Chondrocyte (in vitro differentiated cells): ENCODE measurements around the gene GLMP. TPM values are rescaled to one million over a fixed set of nuclear protein-coding genes. Genes with fewer than 3 reads are reported as not detected.

ENCODE experiments used
- DNase-seq: peaks from one replicate; pipeline ENCODE4 v3.0.0; 2021; ENCODE audit warnings: mixed read lengths, low spot score
- H3K27ac Mint-ChIP-seq: one replicate; pipeline ENCODE4 v1.8.0; 2021; ENCODE audit warnings: mild to moderate bottlenecking, moderate library complexity, mixed read lengths; ENCODE audit not compliant: unreplicated experiment
- H3K27me3 Mint-ChIP-seq: 2 replicates; pipeline ENCODE4 v1.8.0; 2021; ENCODE audit warnings: low read depth, mixed read lengths
- H3K36me3 Mint-ChIP-seq: 2 replicates; pipeline ENCODE4 v1.8.0; 2021; ENCODE audit warnings: low read depth, mixed read lengths
- H3K4me1 Mint-ChIP-seq: 2 replicates; pipeline ENCODE4 v1.8.0; 2021; ENCODE audit warnings: low read depth, mild to moderate bottlenecking, mixed read lengths
- H3K4me3 Mint-ChIP-seq: one replicate; pipeline ENCODE4 v1.8.0; 2021; ENCODE audit warnings: mild to moderate bottlenecking, moderate library complexity, mixed read lengths; ENCODE audit not compliant: unreplicated experiment
- H3K9me3 Mint-ChIP-seq: 2 replicates; pipeline ENCODE4 v1.8.0; 2021; ENCODE audit warnings: low read depth, mixed read lengths
- total RNA-seq: library from RNA; stranded (reverse); gene quantifications from 3 replicates; pipeline ENCODE4 v1.2.1, GENCODE V29; 2021
- TF ChIP-seq, protein P1 (sequence below): fragments of 200-600 bp; sonication (generic); IDR thresholded peaks from 2 replicates; pipeline ENCODE4 v1.5.0; 2021; ENCODE audit warnings: antibody characterized with exemption, mild to moderate bottlenecking, moderate library complexity

Gene GLMP
- total RNA-seq, 1 donor from 2014 or later, result 68.1 TPM

DNA sequence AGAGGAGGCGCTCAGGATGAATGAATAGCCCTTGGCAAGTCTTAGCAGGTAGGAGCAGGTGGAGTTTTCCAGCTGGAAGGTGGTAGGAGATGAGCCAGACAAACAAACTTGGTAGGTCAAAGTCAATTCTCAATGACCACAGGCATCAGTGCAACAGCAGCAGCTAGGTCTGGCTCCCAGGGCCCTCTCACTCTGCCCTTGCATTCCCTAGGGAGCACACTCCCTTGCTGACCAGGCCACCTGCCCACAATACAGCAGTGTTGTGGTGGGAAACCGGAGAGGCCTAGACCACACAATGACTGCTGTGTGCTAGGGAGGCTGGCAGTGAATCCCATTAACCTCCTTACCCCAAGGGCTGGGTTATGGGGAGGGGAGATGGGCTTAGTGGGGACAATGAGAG is 34.6 kb downstream of the GLMP start:
- H3K27ac Mint-ChIP-seq, result peak overlapping the region; percentile 45
- H3K36me3 Mint-ChIP-seq, result peaks cover 55% of the 10 kb centered on the region
- H3K9me3 Mint-ChIP-seq, result no peaks in the 10 kb centered on the region
- DNase-seq, result peak; percentile 34
- H3K27me3 Mint-ChIP-seq, result no peaks in the 10 kb centered on the region
- TF ChIP-seq, protein P1, sequence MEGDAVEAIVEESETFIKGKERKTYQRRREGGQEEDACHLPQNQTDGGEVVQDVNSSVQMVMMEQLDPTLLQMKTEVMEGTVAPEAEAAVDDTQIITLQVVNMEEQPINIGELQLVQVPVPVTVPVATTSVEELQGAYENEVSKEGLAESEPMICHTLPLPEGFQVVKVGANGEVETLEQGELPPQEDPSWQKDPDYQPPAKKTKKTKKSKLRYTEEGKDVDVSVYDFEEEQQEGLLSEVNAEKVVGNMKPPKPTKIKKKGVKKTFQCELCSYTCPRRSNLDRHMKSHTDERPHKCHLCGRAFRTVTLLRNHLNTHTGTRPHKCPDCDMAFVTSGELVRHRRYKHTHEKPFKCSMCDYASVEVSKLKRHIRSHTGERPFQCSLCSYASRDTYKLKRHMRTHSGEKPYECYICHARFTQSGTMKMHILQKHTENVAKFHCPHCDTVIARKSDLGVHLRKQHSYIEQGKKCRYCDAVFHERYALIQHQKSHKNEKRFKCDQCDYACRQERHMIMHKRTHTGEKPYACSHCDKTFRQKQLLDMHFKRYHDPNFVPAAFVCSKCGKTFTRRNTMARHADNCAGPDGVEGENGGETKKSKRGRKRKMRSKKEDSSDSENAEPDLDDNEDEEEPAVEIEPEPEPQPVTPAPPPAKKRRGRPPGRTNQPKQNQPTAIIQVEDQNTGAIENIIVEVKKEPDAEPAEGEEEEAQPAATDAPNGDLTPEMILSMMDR, result no peak
- H3K4me1 Mint-ChIP-seq, result peaks cover 14% of the 10 kb centered on the region
- no peak overlapping the region for H3K4me3 Mint-ChIP-seq

DNA sequence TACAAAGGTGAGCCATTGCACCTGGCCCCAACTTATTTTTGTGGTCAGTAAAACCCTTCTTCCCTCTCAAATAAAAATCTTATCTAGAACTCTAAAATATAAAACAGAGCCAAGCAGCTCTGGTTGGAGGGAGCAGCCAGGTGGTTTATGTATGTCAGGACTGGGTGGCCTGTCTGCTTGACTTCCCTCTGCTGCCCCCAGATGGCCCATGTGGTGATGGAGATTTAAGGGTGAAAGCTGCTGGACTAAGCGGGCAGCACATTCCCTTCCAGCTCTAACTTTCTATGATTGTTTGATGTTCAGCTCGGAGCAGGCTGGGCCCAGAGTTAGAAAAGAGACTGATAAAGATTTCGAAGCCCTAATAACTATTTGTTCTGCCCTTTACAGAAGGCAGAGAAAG is 35.7 kb downstream of the GLMP start:
- no peaks in the 10 kb centered on the region for H3K9me3 Mint-ChIP-seq

DNA sequence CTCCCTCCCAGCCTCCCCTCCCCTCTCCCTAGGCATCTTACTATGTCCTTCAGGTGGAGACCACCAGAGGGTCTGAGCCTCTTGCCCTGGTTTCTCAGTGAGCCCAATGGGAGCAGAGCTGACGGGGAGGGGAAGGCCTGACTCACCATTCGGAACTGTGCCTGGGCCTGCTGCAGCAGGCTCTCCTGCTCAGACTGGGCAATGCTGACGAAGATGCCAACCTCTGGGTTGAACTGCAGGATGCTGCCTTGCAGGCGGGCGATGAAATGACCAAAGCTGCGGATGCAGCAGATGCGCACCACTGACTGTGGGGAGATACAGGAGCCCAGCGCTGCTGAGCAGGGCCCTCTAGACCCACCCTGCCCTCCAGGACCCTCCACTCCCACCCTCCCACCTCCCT is 36.6 kb downstream of the GLMP start:
- no peaks in the 10 kb centered on the region for H3K9me3 Mint-ChIP-seq
- H3K36me3 Mint-ChIP-seq, result peaks cover 50% of the 10 kb centered on the region
- H3K27ac Mint-ChIP-seq, result no peak overlapping the region
- no peaks in the 10 kb centered on the region for H3K27me3 Mint-ChIP-seq
- H3K4me1 Mint-ChIP-seq, result peaks cover 14% of the 10 kb centered on the region
- H3K4me3 Mint-ChIP-seq, result no peak overlapping the region
- peak; percentile 52 for DNase-seq
- TF ChIP-seq, protein P1, result no peak

More for the DNA sequence above, 35.7 kb downstream of the GLMP start:
- peaks cover 50% of the 10 kb centered on the region for H3K36me3 Mint-ChIP-seq
- no peak overlapping the region for H3K4me3 Mint-ChIP-seq
- H3K4me1 Mint-ChIP-seq, result peaks cover 14% of the 10 kb centered on the region
- H3K27me3 Mint-ChIP-seq, result no peaks in the 10 kb centered on the region
- no peak overlapping the region for H3K27ac Mint-ChIP-seq
- TF ChIP-seq, protein P1, result peak; percentile 52
- DNase-seq, result peak; percentile 35

DNA sequence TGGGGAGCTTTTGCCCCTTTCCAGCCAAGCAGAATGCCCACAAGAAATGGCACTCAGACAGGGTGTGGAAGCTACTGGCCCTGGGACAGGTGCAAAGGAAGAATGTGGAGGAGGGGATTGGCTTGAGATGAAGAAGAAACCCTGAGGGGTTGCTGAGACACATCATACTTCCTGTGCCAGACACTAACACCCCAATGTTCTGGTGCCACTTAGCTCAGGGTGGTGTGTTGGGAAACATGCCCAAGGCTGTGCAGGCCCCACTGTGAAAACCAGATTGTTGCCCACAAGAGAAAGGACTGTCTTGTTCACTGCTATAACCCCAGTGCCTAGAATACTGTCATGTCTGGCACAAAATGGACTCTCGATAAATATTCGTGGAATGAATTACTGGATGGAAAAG is 37.8 kb downstream of the GLMP start:
- Mint-ChIP-seq H3K4me3 (no peak overlapping the region), H3K36me3 (peaks cover 51% of the 10 kb centered on the region), H3K9me3 (no peaks in the 10 kb centered on the region), H3K27ac (no peak overlapping the region), H3K27me3 (no peaks in the 10 kb centered on the region), H3K4me1 (peaks cover 3% of the 10 kb centered on the region)
- DNase-seq, result peak; percentile 6
- TF ChIP-seq, protein P1, result no peak

DNA sequence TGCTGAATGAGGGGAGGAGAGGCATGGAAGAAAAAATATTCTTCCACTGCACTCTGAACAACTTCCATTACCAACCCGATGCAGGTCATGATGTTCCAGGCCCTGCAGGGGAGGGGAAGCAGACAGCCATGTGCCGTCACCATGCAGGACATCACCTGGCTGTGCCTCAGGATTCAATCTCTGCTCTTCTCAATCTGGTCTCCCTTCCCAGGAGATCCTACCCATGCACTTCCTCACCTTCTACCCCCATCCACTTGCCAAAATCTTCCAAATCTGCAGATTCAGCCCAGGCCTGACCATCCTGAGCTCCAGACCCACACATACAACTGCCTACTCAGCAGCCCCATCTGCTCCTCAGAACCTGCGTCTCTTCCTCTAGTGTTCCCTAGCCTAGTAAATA is 41.8 kb downstream of the GLMP start:
- Mint-ChIP-seq H3K4me3 (no peak overlapping the region), H3K27me3 (no peaks in the 10 kb centered on the region), H3K36me3 (peaks cover 39% of the 10 kb centered on the region), H3K4me1 (no peaks in the 10 kb centered on the region), H3K27ac (no peak overlapping the region), H3K9me3 (no peaks in the 10 kb centered on the region)
- no peak for DNase-seq
- TF ChIP-seq, protein P1, result no peak
